ENCODE data around the gene SMIM15.

Gene SMIM15

GRCh38 chr5:61160497-61160896, 1.8 kb downstream of the SMIM15 start:
- Histone ChIP-seq H3K4me1 (ENCODE audit: insufficient read depth, low read length) (peaks cover 12% of the 10 kb centered on the region; the same call in 1 of the 2 replicates), H3K9ac (ENCODE audit: low read depth, low read length) (no peak overlapping the region), H3K36me3 (ENCODE audit: insufficient read depth, low read length) (peaks cover 46% of the 10 kb centered on the region), H3K4me3 (ENCODE audit: low read length) (peak overlapping the region; percentile 88), H3K9me3 (ENCODE audit: insufficient read depth, low read depth, low read length) (0 out of 2 replicates have a peak, but pooled peaks cover 4% of the 10 kb centered on the region), H3K27me3 (ENCODE audit: insufficient read depth, low read length) (no peaks in the 10 kb centered on the region), H3K27ac (ENCODE audit: low read depth, low read length) (no peak overlapping the region)
- 92% methylated on average over 3 of the region's 3 CpGs for WGBS

GRCh38 chr5:61159836-61160235, 2.4 kb downstream of the SMIM15 start:
- H3K4me1 ChIP-seq (ENCODE audit: insufficient read depth, low read length) = 0 out of 2 replicates have a peak, but pooled peaks cover 6% of the 10 kb centered on the region
- H3K27ac ChIP-seq (ENCODE audit: low read depth, low read length) = no peak overlapping the region
- peaks cover 46% of the 10 kb centered on the region for H3K36me3 ChIP-seq (ENCODE audit: insufficient read depth, low read length)
- H3K4me3 ChIP-seq (ENCODE audit: low read length) = no peak overlapping the region
- WGBS = 90% methylated on average over 3 of the region's 4 CpGs
- no peak overlapping the region for H3K9ac ChIP-seq (ENCODE audit: low read depth, low read length)
- no peaks in the 10 kb centered on the region for H3K27me3 ChIP-seq (ENCODE audit: insufficient read depth, low read length)
- 0 out of 2 replicates have a peak, but pooled peaks cover 4% of the 10 kb centered on the region for H3K9me3 ChIP-seq (ENCODE audit: insufficient read depth, low read depth, low read length)

- H3K9me3 ChIP-seq (ENCODE audit: insufficient read depth, low read depth, low read length) = 0 out of 2 replicates have a peak, but pooled peaks cover under 1% of the 10 kb centered on the region
- H3K4me1 ChIP-seq (ENCODE audit: insufficient read depth, low read length) = 0 out of 2 replicates have a peak, but pooled peaks cover 6% of the 10 kb centered on the region
- H3K4me3 ChIP-seq (ENCODE audit: low read length) = no peak overlapping the region
- 97% methylated on average over 2 of the region's 3 CpGs for WGBS
- no peak overlapping the region for H3K9ac ChIP-seq (ENCODE audit: low read depth, low read length)
- peaks cover 42% of the 10 kb centered on the region for H3K36me3 ChIP-seq (ENCODE audit: insufficient read depth, low read length)
- no peak overlapping the region for H3K27ac ChIP-seq (ENCODE audit: low read depth, low read length)
- no peaks in the 10 kb centered on the region for H3K27me3 ChIP-seq (ENCODE audit: insufficient read depth, low read length)
Observed at GRCh38 chr5:61159070-61159469, 3.2 kb downstream of the SMIM15 start.

GRCh38 chr5:61151893-61152292, 10.4 kb downstream of the SMIM15 start:
- 85% methylated on average over 1 of the region's 2 CpGs for WGBS
- H3K27me3 ChIP-seq (ENCODE audit: insufficient read depth, low read length) = no peaks in the 10 kb centered on the region
- no peak overlapping the region for H3K4me3 ChIP-seq (ENCODE audit: low read length)
- H3K4me1 ChIP-seq (ENCODE audit: insufficient read depth, low read length) = no peaks in the 10 kb centered on the region
- H3K36me3 ChIP-seq (ENCODE audit: insufficient read depth, low read length) = peaks cover 1% of the 10 kb centered on the region; the same call in 1 of the 2 replicates
- H3K9me3 ChIP-seq (ENCODE audit: insufficient read depth, low read depth, low read length) = no peaks in the 10 kb centered on the region
- no peak overlapping the region for H3K27ac ChIP-seq (ENCODE audit: low read depth, low read length)
- H3K9ac ChIP-seq (ENCODE audit: low read depth, low read length) = no peak overlapping the region

- no peaks in the 10 kb centered on the region for H3K27me3 ChIP-seq (ENCODE audit: insufficient read depth, low read length)
- H3K27ac ChIP-seq (ENCODE audit: low read depth, low read length) = no peak overlapping the region
- no peak overlapping the region for H3K9ac ChIP-seq (ENCODE audit: low read depth, low read length)
- H3K4me3 ChIP-seq (ENCODE audit: low read length) = no peak overlapping the region
- no peaks in the 10 kb centered on the region for H3K9me3 ChIP-seq (ENCODE audit: insufficient read depth, low read depth, low read length)
- no peaks in the 10 kb centered on the region for H3K36me3 ChIP-seq (ENCODE audit: insufficient read depth, low read length)
- H3K4me1 ChIP-seq (ENCODE audit: insufficient read depth, low read length) = no peaks in the 10 kb centered on the region
Observed at GRCh38 chr5:61148515-61148914, 13.8 kb downstream of the SMIM15 start.

- Histone ChIP-seq H3K27ac (ENCODE audit: low read depth, low read length) (no peak overlapping the region), H3K9me3 (ENCODE audit: insufficient read depth, low read depth, low read length) (no peaks in the 10 kb centered on the region), H3K27me3 (ENCODE audit: insufficient read depth, low read length) (no peaks in the 10 kb centered on the region), H3K9ac (ENCODE audit: low read depth, low read length) (no peak overlapping the region), H3K4me3 (ENCODE audit: low read length) (no peak overlapping the region), H3K4me1 (ENCODE audit: insufficient read depth, low read length) (no peaks in the 10 kb centered on the region; the same call in 1 of the 2 replicates), H3K36me3 (ENCODE audit: insufficient read depth, low read length) (no peaks in the 10 kb centered on the region)
- WGBS = 92% methylated on average over 1 of the region's 3 CpGs
Observed at GRCh38 chr5:61142811-61143210, 19.5 kb downstream of the SMIM15 start.

GRCh38 chr5:61142391-61142790, 19.9 kb downstream of the SMIM15 start:
- H3K4me1 ChIP-seq (ENCODE audit: insufficient read depth, low read length) = no peaks in the 10 kb centered on the region; the same call in 1 of the 2 replicates
- H3K9ac ChIP-seq (ENCODE audit: low read depth, low read length) = no peak overlapping the region
- no peaks in the 10 kb centered on the region for H3K9me3 ChIP-seq (ENCODE audit: insufficient read depth, low read depth, low read length)
- no peaks in the 10 kb centered on the region for H3K27me3 ChIP-seq (ENCODE audit: insufficient read depth, low read length)
- WGBS = 100% methylated on average over 1 of the region's 1 CpG
- H3K36me3 ChIP-seq (ENCODE audit: insufficient read depth, low read length) = no peaks in the 10 kb centered on the region
- no peak overlapping the region for H3K4me3 ChIP-seq (ENCODE audit: low read length)
- no peak overlapping the region for H3K27ac ChIP-seq (ENCODE audit: low read depth, low read length)

GRCh38 chr5:61141801-61142200, 20.5 kb downstream of the SMIM15 start:
- 88% methylated on average over 1 of the region's 1 CpG for WGBS
- Histone ChIP-seq H3K4me3 (ENCODE audit: low read length) (no peak overlapping the region), H3K4me1 (ENCODE audit: insufficient read depth, low read length) (no peaks in the 10 kb centered on the region; the same call in 1 of the 2 replicates), H3K27ac (ENCODE audit: low read depth, low read length) (no peak overlapping the region), H3K9ac (ENCODE audit: low read depth, low read length) (no peak overlapping the region), H3K9me3 (ENCODE audit: insufficient read depth, low read depth, low read length) (no peaks in the 10 kb centered on the region), H3K36me3 (ENCODE audit: insufficient read depth, low read length) (no peaks in the 10 kb centered on the region), H3K27me3 (ENCODE audit: insufficient read depth, low read length) (no peaks in the 10 kb centered on the region)

- H3K4me1 ChIP-seq (ENCODE audit: insufficient read depth, low read length) = no peaks in the 10 kb centered on the region; the same call in 1 of the 2 replicates
- no peaks in the 10 kb centered on the region for H3K36me3 ChIP-seq (ENCODE audit: insufficient read depth, low read length)
- H3K27me3 ChIP-seq (ENCODE audit: insufficient read depth, low read length) = no peaks in the 10 kb centered on the region
- no peak overlapping the region for H3K9ac ChIP-seq (ENCODE audit: low read depth, low read length)
- no peak overlapping the region for H3K4me3 ChIP-seq (ENCODE audit: low read length)
- no peaks in the 10 kb centered on the region for H3K9me3 ChIP-seq (ENCODE audit: insufficient read depth, low read depth, low read length)
- 96% methylated on average over 4 of the region's 4 CpGs for WGBS
- no peak overlapping the region for H3K27ac ChIP-seq (ENCODE audit: low read depth, low read length)
Observed at GRCh38 chr5:61139931-61140330, 22.3 kb downstream of the SMIM15 start.

GRCh38 chr5:61139094-61139873, 23.0 kb downstream of the SMIM15 start:
- 88% methylated on average over 5 of the region's 5 CpGs for WGBS
- H3K27me3 ChIP-seq (ENCODE audit: insufficient read depth, low read length) = no peaks in the 10 kb centered on the region
- no peak overlapping the region for H3K4me3 ChIP-seq (ENCODE audit: low read length)
- H3K36me3 ChIP-seq (ENCODE audit: insufficient read depth, low read length) = no peaks in the 10 kb centered on the region
- no peak overlapping the region for H3K27ac ChIP-seq (ENCODE audit: low read depth, low read length)
- no peak overlapping the region for H3K9ac ChIP-seq (ENCODE audit: low read depth, low read length)
- no peaks in the 10 kb centered on the region for H3K9me3 ChIP-seq (ENCODE audit: insufficient read depth, low read depth, low read length)
- no peaks in the 10 kb centered on the region; the same call in 1 of the 2 replicates for H3K4me1 ChIP-seq (ENCODE audit: insufficient read depth, low read length)

GRCh38 chr5:61137835-61138234, 24.4 kb downstream of the SMIM15 start:
- Histone ChIP-seq H3K9me3 (ENCODE audit: insufficient read depth, low read depth, low read length) (no peaks in the 10 kb centered on the region), H3K9ac (ENCODE audit: low read depth, low read length) (no peak overlapping the region), H3K36me3 (ENCODE audit: insufficient read depth, low read length) (no peaks in the 10 kb centered on the region), H3K27me3 (ENCODE audit: insufficient read depth, low read length) (no peaks in the 10 kb centered on the region), H3K27ac (ENCODE audit: low read depth, low read length) (no peak overlapping the region), H3K4me1 (ENCODE audit: insufficient read depth, low read length) (peaks cover under 1% of the 10 kb centered on the region; the same call in 1 of the 2 replicates), H3K4me3 (ENCODE audit: low read length) (no peak overlapping the region)
- 94% methylated on average over 1 of the region's 1 CpG for WGBS
